Measurements from ENCODE around the gene PTGR2.

Gene PTGR2

DNA sequence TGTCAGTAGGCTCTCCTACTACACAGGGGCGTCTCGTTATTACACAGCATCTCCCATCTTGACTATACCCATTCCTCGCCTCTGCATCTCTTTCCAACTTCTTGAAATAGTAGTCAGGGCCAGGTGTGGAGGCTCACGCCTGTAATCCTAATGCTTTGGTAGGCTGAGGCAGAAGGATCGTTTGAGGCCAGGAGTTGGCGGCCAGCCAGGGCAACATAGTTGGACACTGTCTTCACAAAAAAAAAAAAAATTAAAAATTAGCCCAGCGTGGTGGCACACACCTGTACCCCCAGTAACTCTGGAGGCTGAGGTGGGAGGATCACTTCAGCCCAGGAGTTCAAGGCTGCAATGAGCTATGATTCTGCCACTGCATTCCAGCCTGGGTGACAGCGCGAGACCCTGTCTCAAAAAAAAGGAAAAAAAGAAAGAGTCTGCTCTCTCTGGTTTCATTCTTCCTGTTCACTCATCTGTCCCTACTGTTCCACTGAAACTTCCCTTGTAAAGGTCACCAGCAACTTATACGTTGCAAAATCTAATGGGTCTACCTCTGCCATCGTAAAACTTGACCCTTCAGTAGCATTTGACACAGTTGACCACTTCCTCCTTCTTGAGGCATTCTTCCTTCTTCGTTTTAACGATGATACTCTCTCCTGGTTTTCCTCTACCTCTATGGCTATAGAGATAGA, 41.0 kb upstream of the PTGR2 start:
- TF ChIP-seq NFIC (IDR thresholded peaks at IDR 0.05) (peak; percentile 43; the same call in 1 of the 2 replicates), FOXM1 (IDR thresholded peaks at IDR 0.05; ENCODE audit: borderline replicate concordance, low read depth) (no peak), TAF1 (IDR thresholded peaks at IDR 0.05; ENCODE audit: low read depth) (no peak), RAD21 (IDR thresholded peaks at IDR 0.05; ENCODE audit: low read depth) (no peak)

DNA sequence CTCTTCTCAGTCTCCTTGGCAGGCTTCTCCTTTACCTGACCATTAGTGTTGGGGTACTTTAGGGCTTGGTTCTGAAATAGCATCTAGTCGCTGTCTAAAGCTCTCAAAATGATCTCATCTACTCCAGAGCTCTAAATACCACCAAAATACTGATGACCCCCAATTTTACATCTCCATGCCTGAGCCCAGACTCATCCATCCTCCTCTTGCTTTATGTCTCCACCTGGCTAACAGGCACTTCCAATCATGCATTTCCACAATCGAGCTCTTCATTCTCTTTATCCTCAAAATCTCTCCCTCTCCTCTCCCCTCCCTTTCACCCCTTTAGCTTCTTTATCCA, 40.5 kb upstream of the PTGR2 start:
- TF ChIP-seq EGR1 (IDR thresholded peaks at IDR 0.05) (no peak), CREB1 (IDR thresholded peaks at IDR 0.05; ENCODE audit: low read depth) (no peak), TEAD4 (IDR thresholded peaks at IDR 0.05) (no peak), EP300 (IDR thresholded peaks at IDR 0.05; ENCODE audit: borderline replicate concordance) (no peak)
- TF ChIP-seq, protein P1, sequence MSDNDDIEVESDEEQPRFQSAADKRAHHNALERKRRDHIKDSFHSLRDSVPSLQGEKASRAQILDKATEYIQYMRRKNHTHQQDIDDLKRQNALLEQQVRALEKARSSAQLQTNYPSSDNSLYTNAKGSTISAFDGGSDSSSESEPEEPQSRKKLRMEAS (IDR thresholded peaks at IDR 0.05) = no peak

DNA sequence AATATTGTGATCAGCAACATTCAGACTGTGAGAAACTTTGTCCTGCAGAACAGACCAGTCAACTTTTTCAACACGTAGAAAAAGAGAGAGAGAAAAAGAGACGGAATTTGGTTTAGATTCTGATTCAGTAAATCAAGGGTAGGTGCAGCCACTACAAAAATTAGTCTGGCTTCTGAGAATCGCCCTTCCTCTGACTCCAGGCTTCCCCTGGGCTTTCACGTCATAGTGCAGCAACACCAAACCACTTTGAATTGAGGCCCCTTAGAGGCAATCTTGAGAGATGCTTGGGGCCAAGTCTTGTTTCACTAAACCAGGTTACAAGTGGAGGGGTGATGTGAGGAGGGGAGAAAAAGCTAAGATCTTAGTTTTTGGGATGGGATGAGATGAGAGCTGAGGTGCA, 37.5 kb upstream of the PTGR2 start:
- TF ChIP-seq TAF1 (IDR thresholded peaks at IDR 0.05; ENCODE audit: low read depth) (no peak), EGR1 (IDR thresholded peaks at IDR 0.05) (no peak), TCF12 (IDR thresholded peaks at IDR 0.05; ENCODE audit: low read depth) (no peak), EP300 (IDR thresholded peaks at IDR 0.05; ENCODE audit: borderline replicate concordance) (no peak), FOXM1 (IDR thresholded peaks at IDR 0.05; ENCODE audit: borderline replicate concordance, low read depth) (no peak), CEBPB (IDR thresholded peaks at IDR 0.05) (no peak), ZBTB7A (IDR thresholded peaks at IDR 0.05; ENCODE audit: low read depth) (no peak)
- TF ChIP-seq, protein P1 (IDR thresholded peaks at IDR 0.05) = no peak
- TF ChIP-seq, protein P2, sequence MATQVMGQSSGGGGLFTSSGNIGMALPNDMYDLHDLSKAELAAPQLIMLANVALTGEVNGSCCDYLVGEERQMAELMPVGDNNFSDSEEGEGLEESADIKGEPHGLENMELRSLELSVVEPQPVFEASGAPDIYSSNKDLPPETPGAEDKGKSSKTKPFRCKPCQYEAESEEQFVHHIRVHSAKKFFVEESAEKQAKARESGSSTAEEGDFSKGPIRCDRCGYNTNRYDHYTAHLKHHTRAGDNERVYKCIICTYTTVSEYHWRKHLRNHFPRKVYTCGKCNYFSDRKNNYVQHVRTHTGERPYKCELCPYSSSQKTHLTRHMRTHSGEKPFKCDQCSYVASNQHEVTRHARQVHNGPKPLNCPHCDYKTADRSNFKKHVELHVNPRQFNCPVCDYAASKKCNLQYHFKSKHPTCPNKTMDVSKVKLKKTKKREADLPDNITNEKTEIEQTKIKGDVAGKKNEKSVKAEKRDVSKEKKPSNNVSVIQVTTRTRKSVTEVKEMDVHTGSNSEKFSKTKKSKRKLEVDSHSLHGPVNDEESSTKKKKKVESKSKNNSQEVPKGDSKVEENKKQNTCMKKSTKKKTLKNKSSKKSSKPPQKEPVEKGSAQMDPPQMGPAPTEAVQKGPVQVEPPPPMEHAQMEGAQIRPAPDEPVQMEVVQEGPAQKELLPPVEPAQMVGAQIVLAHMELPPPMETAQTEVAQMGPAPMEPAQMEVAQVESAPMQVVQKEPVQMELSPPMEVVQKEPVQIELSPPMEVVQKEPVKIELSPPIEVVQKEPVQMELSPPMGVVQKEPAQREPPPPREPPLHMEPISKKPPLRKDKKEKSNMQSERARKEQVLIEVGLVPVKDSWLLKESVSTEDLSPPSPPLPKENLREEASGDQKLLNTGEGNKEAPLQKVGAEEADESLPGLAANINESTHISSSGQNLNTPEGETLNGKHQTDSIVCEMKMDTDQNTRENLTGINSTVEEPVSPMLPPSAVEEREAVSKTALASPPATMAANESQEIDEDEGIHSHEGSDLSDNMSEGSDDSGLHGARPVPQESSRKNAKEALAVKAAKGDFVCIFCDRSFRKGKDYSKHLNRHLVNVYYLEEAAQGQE (IDR thresholded peaks at IDR 0.05; ENCODE audit: low read depth) = no peak
- TF ChIP-seq, protein P3, sequence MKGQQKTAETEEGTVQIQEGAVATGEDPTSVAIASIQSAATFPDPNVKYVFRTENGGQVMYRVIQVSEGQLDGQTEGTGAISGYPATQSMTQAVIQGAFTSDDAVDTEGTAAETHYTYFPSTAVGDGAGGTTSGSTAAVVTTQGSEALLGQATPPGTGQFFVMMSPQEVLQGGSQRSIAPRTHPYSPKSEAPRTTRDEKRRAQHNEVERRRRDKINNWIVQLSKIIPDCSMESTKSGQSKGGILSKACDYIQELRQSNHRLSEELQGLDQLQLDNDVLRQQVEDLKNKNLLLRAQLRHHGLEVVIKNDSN (IDR thresholded peaks at IDR 0.05) = no peak

DNA sequence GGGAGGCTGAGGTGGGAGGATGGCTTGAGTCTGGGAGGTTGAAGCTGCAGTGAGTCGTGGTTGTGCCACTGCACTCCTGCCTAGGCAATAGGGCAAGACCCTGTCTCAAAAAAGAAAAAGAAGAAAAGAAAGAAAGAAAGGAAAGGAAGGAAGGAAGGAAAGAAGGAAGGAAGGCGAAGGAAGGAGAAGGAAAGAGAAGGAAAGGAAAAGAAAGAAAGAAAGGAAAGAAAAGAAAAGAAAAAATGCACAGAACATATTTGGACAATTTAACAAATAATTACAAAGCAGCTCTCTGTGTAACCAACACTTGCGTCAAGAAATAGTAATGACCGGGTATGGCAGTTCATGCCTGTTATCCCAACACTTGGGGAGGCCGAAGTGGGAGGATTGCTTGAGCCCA, 35.8 kb upstream of the PTGR2 start:
- TF ChIP-seq, protein P1 (IDR thresholded peaks at IDR 0.05) = no peak
- no peak for TF ChIP-seq YY1 (IDR thresholded peaks at IDR 0.05; ENCODE audit: low read depth)
- TF ChIP-seq TEAD4 (IDR thresholded peaks at IDR 0.05) = no peak
- TF ChIP-seq FOXM1 (IDR thresholded peaks at IDR 0.05; ENCODE audit: borderline replicate concordance, low read depth) = no peak
- no peak for TF ChIP-seq EP300 (IDR thresholded peaks at IDR 0.05; ENCODE audit: borderline replicate concordance)
- TF ChIP-seq EGR1 (IDR thresholded peaks at IDR 0.05) = no peak
- no peak for TF ChIP-seq RAD21 (IDR thresholded peaks at IDR 0.05; ENCODE audit: low read depth)
- no peak for TF ChIP-seq TCF12 (IDR thresholded peaks at IDR 0.05; ENCODE audit: low read depth)
- TF ChIP-seq, protein P2 (IDR thresholded peaks at IDR 0.05; ENCODE audit: low read depth) = no peak
- TF ChIP-seq CREB1 (IDR thresholded peaks at IDR 0.05; ENCODE audit: low read depth) = no peak
- TF ChIP-seq, protein P3 (IDR thresholded peaks at IDR 0.05) = no peak
- TF ChIP-seq CEBPB (IDR thresholded peaks at IDR 0.05) = no peak
- no peak for TF ChIP-seq TAF1 (IDR thresholded peaks at IDR 0.05; ENCODE audit: low read depth)
- TF ChIP-seq NFIC (IDR thresholded peaks at IDR 0.05) = no peak
- TF ChIP-seq ZBTB7A (IDR thresholded peaks at IDR 0.05; ENCODE audit: low read depth) = no peak

DNA sequence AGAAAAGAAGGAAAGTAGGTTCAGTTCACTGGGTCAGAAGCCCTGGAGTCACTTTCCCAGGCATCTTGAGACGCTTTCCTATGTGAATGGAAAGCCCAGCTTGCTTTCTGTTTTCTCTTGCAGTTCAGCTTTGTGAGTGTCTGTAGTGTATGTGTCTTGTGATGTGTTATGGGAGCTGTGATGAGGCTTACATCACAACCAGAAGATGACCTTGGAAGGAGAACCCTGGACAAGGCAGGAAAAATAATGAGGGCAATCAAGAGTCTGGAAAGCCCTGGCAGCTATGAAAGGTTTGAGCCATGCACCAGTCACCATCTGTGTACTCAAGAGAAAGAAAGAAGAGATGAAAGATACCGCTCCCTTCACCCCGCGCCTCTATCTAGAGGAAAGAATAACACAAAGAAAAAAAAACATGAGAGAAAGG, 35.2 kb upstream of the PTGR2 start:
- no peak for TF ChIP-seq EP300 (IDR thresholded peaks at IDR 0.05; ENCODE audit: borderline replicate concordance)
- no peak for TF ChIP-seq TAF1 (IDR thresholded peaks at IDR 0.05; ENCODE audit: low read depth)
- TF ChIP-seq EGR1 (IDR thresholded peaks at IDR 0.05) = no peak
- TF ChIP-seq FOXM1 (IDR thresholded peaks at IDR 0.05; ENCODE audit: borderline replicate concordance, low read depth) = no peak

DNA sequence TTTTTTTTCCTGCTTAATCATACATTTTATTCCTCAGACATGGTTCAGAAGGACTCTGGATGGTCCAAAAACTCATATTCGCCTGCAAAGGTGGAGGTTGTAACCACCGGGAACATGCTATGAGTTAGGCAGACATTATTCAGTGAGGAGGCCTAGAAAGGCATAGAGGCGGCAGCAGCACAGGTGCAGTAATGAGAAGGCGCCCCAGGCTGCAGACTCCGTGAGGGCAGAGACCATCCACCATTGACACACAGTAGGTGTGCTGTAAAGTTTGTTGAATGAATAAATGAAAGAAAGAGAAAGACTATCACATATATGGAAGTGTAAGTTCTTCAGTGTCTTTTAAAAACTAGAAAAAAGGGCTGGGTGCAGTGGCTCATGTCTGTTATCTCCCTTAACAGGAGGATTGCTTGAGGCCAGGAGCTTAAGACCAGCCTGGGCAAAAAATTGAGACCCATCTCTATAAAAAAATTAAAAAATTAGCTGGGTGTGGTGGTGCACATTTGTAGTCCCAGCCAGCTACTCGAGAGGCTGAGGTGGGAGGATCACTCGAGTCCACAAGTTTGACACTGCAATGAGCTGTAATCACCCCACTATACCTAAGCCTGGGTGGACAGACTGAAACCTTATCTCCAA, 34.5 kb upstream of the PTGR2 start:
- TF ChIP-seq NFIC (IDR thresholded peaks at IDR 0.05) (no peak), EP300 (IDR thresholded peaks at IDR 0.05; ENCODE audit: borderline replicate concordance) (no peak), TEAD4 (IDR thresholded peaks at IDR 0.05) (no peak), TAF1 (IDR thresholded peaks at IDR 0.05; ENCODE audit: low read depth) (no peak)
- TF ChIP-seq, protein P2 (IDR thresholded peaks at IDR 0.05; ENCODE audit: low read depth) = no peak
- TF ChIP-seq, protein P3 (IDR thresholded peaks at IDR 0.05) = no peak
- TF ChIP-seq, protein P1 (IDR thresholded peaks at IDR 0.05) = no peak

Measured in Ishikawa (cell line).